K562 (cell line): Measurements from ENCODE around the gene CBX1. TPM values are rescaled to one million over a fixed set of nuclear protein-coding genes. Genes with fewer than 3 reads are reported as not detected.

ENCODE experiments used
- ATF4 ChIP-seq: fragments of 450-650 bp; formaldehyde crosslinking; IDR thresholded peaks from 2 replicates; pipeline ENCODE4 v1.4.0; 2022; ENCODE audit warnings: mild to moderate bottlenecking, moderate library complexity
- EGR1 ChIP-seq: fragments of 450-650 bp; conservative IDR thresholded peaks from 2 replicates; pipeline ENCODE4 v1.6.1; 2017; ENCODE audit warnings: mild to moderate bottlenecking
- ELK3 ChIP-seq: fragments of 450-650 bp; formaldehyde crosslinking; IDR thresholded peaks from 2 replicates; pipeline ENCODE4 v1.4.0; 2020; ENCODE audit warnings: mild to moderate bottlenecking
- ETV1 ChIP-seq: fragments of 450-650 bp; conservative IDR thresholded peaks from 2 replicates; pipeline ENCODE4 v1.6.1; 2016; ENCODE audit warnings: missing genetic modification characterization, control low read depth, low read depth, missing compliant biosample characterization
- KDM5B ChIP-seq: fragments of 200-600 bp; sonication (generic); IDR thresholded peaks from 2 replicates; pipeline ENCODE4 v1.6.1; 2012; ENCODE audit warnings: low read depth, mild to moderate bottlenecking, moderate library complexity, low read length, control low read depth, inconsistent platforms; ENCODE audit not compliant: insufficient replicate concordance
- MED1 ChIP-seq: sonication (generic); formaldehyde crosslinking; IDR thresholded peaks from 2 replicates; pipeline ENCODE4 v1.8.1; 2023; ENCODE audit warnings: missing genetic modification reagents, borderline replicate concordance
- NR0B1 ChIP-seq: fragments of 450-650 bp; IDR thresholded peaks from one replicate; pipeline ENCODE4 v1.6.1; 2018; ENCODE audit warnings: mild to moderate bottlenecking, moderate library complexity; ENCODE audit not compliant: partially characterized antibody
- PREB ChIP-seq: sonication (generic); formaldehyde crosslinking; IDR thresholded peaks from 2 replicates; pipeline ENCODE4 v1.8.1; 2023; ENCODE audit warnings: mild to moderate bottlenecking, missing genetic modification reagents
- RNF2 ChIP-seq: sonication (generic); IDR thresholded peaks from 2 replicates; pipeline ENCODE4 v1.6.1; 2016
- RNF219 ChIP-seq: fragments of 250-450 bp; sonication (Bioruptor Pico); IDR thresholded peaks from 2 replicates; pipeline ENCODE4 v1.5.0; 2022; ENCODE audit warnings: mild to moderate bottlenecking
- SAFB2 ChIP-seq: fragments of 200-400 bp; formaldehyde crosslinking; IDR thresholded peaks from 2 replicates; pipeline ENCODE4 v1.6.1; 2018; ENCODE audit warnings: borderline replicate concordance, low read length, low read depth, moderate library complexity; ENCODE audit not compliant: severe bottlenecking
- SRSF3 ChIP-seq: fragments of 200-400 bp; formaldehyde crosslinking; IDR thresholded peaks from 2 replicates; pipeline ENCODE4 v1.6.1; 2016; ENCODE audit warnings: mild to moderate bottlenecking, low read length, moderate library complexity; ENCODE audit not compliant: insufficient read depth
- ZBTB33 ChIP-seq: sonication (generic); formaldehyde crosslinking; IDR thresholded peaks from 2 replicates; pipeline ENCODE4 v1.8.1; 2023; ENCODE audit warnings: mild to moderate bottlenecking, missing genetic modification reagents
- ZNF695 ChIP-seq: fragments of 450-650 bp; formaldehyde crosslinking; IDR thresholded peaks from 2 replicates; pipeline ENCODE4 v1.4.0; 2020; ENCODE audit warnings: mild to moderate bottlenecking, moderate library complexity
- polyA plus RNA-seq, 8 experiments: library from polyadenylated mRNA; depleted of rRNA in 4 of 8; stranded (reverse) in 5 of 8; unstranded in 3 of 8; fragments of >200 nt; fragmentation: Nextera tagmentation in 2 of 8; fragmentation: Illumina TruSeq in 1 of 8; extraction: Ambion mirVana in 2 of 8; extraction: Trizol in 1 of 8; gene quantifications; 2 replicates each; pipeline versions ENCODE4 v1.2.1 to v1.2.3, GENCODE V29; 2011 to 2014; ENCODE audit warnings: inconsistent platforms in 1 of 8, missing spikeins in 1 of 8
- total RNA-seq, 7 experiments: library from RNA; depleted of rRNA in 6 of 7; stranded (reverse); fragments of >200 nt in 6 of 7; fragmentation: Illumina TruSeq in 2 of 7; extraction: Trizol in 2 of 7; gene quantifications; 2 replicates each; pipeline versions ENCODE4 v1.2.1 to v1.2.3, GENCODE V29; 2011 to 2021; ENCODE audit warnings: low replicate concordance in 1 of 7

CBX1 gene
- total and polyA plus RNA-seq, 9 of the 15 experiments (the other 6 are each of a cell fraction or from before 2014, with no cell fraction given) = 10.6 to 95.7 (median 52.7) TPM

- TF ChIP-seq SAFB2 (no peak), ELK3 (CRISPR knock-in tag) (no peak), PREB (CRISPR knock-in tag) (no peak), ZBTB33 (CRISPR knock-in tag) (peak; percentile 72), RNF2 (peak; percentile 96), ZNF695 (CRISPR knock-in tag) (no peak), SRSF3 (no peak), ETV1 (tag) (0 out of 2 replicates have a peak, but pooled peaks have one; percentile 42), EGR1 (no peak), NR0B1 (no peak), RNF219 (no peak), ATF4 (0 out of 2 replicates have a peak, but pooled peaks have one; percentile 36), MED1 (CRISPR knock-in tag) (no peak), KDM5B (peak; percentile 92)
Observed at GRCh38 chr17:48047741-48048383, 53.4 kb downstream of the CBX1 start, which contains the start of gene NFE2L1 (continued).
